ENCODE results near the gene MSANTD7. TPM values are rescaled to one million over a fixed set of nuclear protein-coding genes. Genes with fewer than 3 reads are reported as not detected.

Gene MSANTD7
- total RNA-seq (10 to 100 TPM; 16.2 to 31.4 (median 21.9) TPM), polyA plus RNA-seq (1 to 10 TPM; 7.6 to 8.3 TPM), total RNA-seq (47.7 reads per million, percentile 70 among the genes with 10 or more reads in this experiment)

- H3K9me3 ChIP-seq (ENCODE audit: control insufficient read depth in 2 of 3, low read length in 3 of 3): no peaks in the 10 kb centered on the region
- peak; percentile 98 to 99 (median 99) for DNase-seq
- peaks cover 15 to 17% of the 10 kb centered on the region in 2 donors for H3K4me1 ChIP-seq (ENCODE audit: control insufficient read depth in 2 of 2, insufficient read depth in 2 of 2, low read length in 2 of 2)
- CTCF ChIA-PET: interaction anchor here (0.6 to 1.8 kb wide), 11 partner anchors 10 to 990 kb away, joined by 3 to 6 read pairs (median 4); partner anchors contain the start of gene SUV39H2
- peaks cover 0 to 24% (median 13%) of the 10 kb centered on the region in 5 donors for H3K36me3 Mint-ChIP-seq
- H3K27ac ChIP-seq (ENCODE audit: low read depth, low read length): peak within 1 kb of the TSS; percentile 94
- intact Hi-C loops (cut with micrococcal nuclease): loop anchor here (1.0 to 5.0 kb wide), 24 partner anchors 11 to 1535 kb away; partner anchors contain the start of genes DCLRE1C (in 2 of the 2), MEIG1 (in 2 of the 2), PRPF18 (in 2 of the 2) and RPP38 (in 2 of the 2)
- H3K4me3 Mint-ChIP-seq: peak within 1 kb of the TSS; percentile 87 to 98 (median 97)
- peak; percentile 98 for ATAC-seq
- H3K4me1 Mint-ChIP-seq: peaks cover 14 to 45% (median 32%) of the 10 kb centered on the region in 7 donors
- POLR2A ChIA-PET: interaction anchor here (0.6 to 2.8 kb wide), 31 partner anchors 11 to 1559 kb away, joined by 3 to 28 read pairs (median 4); partner anchors contain the start of genes DCLRE1C, MEIG1, NMT2 and SUV39H2
- H3K27ac Mint-ChIP-seq: peak within 1 kb of the TSS; percentile 92 to 99 (median 97)
- H3K27me3 ChIP-seq (ENCODE audit: control insufficient read depth in 2 of 2, insufficient read depth in 2 of 2, low read length in 2 of 2): no peaks in the 10 kb centered on the region
- peaks cover 0 to 33% (median 9%) of the 10 kb centered on the region in 3 experiments for H3K36me3 ChIP-seq (ENCODE audit: control insufficient read depth in 2 of 3, insufficient read depth in 3 of 3, low read length in 3 of 3)
- no peaks in the 10 kb centered on the region for H3K27me3 Mint-ChIP-seq
- no peaks in the 10 kb centered on the region for H3K9me3 Mint-ChIP-seq
- H3K4me3 ChIP-seq (ENCODE audit: low read length): peak within 1 kb of the TSS; percentile 88
Observed at GRCh38 chr10:14837757-14838581, at the start of gene MSANTD7, which contains the start of the genes CDNF and HSPA14. MSANTD7 (plus strand) TSS chr10:14838306; CDS start chr10:14842285, 3,979 bp downstream. CDNF (minus strand) TSS chr10:14838037; CDS start chr10:14837946, 91 bp downstream. HSPA14 (plus strand) TSS chr10:14838306; CDS start chr10:14838403, 97 bp downstream.

DNA sequence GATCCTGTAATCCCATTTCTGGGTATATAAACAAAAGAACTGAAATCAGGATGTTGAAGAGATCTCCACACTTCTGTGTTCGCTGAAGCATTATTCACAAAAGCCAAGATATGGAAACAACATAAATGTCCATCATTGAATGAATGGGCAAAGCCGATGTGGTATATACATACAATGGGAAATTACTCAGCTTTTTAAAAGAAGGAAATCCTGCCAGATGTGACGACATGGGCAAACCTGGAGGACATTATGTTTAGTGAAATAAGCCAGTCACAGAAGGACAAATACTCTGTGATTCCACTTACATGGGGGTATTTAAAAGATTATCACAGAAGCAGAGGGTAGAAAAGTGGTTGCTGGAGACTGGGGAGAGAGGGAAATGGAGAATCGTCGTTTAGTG lies 39.5 kb upstream of the MSANTD7 start:
- no peak overlapping the region for H3K27ac Mint-ChIP-seq
- CTCF ChIA-PET: no interaction called here
- no peaks in the 10 kb centered on the region for H3K36me3 Mint-ChIP-seq
- H3K27me3 Mint-ChIP-seq: peaks cover 0 to 27% (median 0%) of the 10 kb centered on the region in 5 donors
- no peaks in the 10 kb centered on the region for H3K4me1 ChIP-seq (ENCODE audit: control insufficient read depth in 2 of 2, insufficient read depth in 2 of 2, low read length in 2 of 2)
- no peaks in the 10 kb centered on the region for H3K36me3 ChIP-seq (ENCODE audit: control insufficient read depth in 2 of 3, insufficient read depth in 3 of 3, low read length in 3 of 3)
- POLR2A ChIA-PET: interaction anchor here (1.0 kb wide), 1 partner anchor 229 kb away, joined by 3 read pairs; no protein-coding TSS in a partner anchor
- H3K27me3 ChIP-seq (ENCODE audit: control insufficient read depth in 2 of 2, insufficient read depth in 2 of 2, low read length in 2 of 2): no peaks in the 10 kb centered on the region
- no peak overlapping the region for H3K4me3 Mint-ChIP-seq
- no peak overlapping the region for H3K4me3 ChIP-seq (ENCODE audit: low read length)
- intact Hi-C loops (cut with micrococcal nuclease): no loop called here
- DNase-seq (no peak), ATAC-seq (no peak)
- peaks cover 0 to 3% (median 0%) of the 10 kb centered on the region in 7 donors for H3K4me1 Mint-ChIP-seq
- no peaks in the 10 kb centered on the region for H3K9me3 Mint-ChIP-seq
- H3K27ac ChIP-seq (ENCODE audit: low read depth, low read length): no peak overlapping the region
- H3K9me3 ChIP-seq (ENCODE audit: control insufficient read depth in 2 of 3, low read length in 3 of 3): no peaks in the 10 kb centered on the region

- Mint-ChIP-seq H3K36me3 (no peaks in the 10 kb centered on the region), H3K4me1 (peaks cover 0 to 3% (median 0%) of the 10 kb centered on the region in 7 donors), H3K27me3 (peaks cover 0 to 27% (median 0%) of the 10 kb centered on the region in 5 donors), H3K4me3 (no peak overlapping the region), H3K27ac (no peak overlapping the region), H3K9me3 (no peaks in the 10 kb centered on the region)
- no peak for ATAC-seq
- intact Hi-C loops (cut with micrococcal nuclease): no loop called here
- CTCF ChIA-PET: no interaction called here
- Histone ChIP-seq H3K4me1 (ENCODE audit: control insufficient read depth in 2 of 2, insufficient read depth in 2 of 2, low read length in 2 of 2) (no peaks in the 10 kb centered on the region), H3K9me3 (ENCODE audit: control insufficient read depth in 2 of 3, low read length in 3 of 3) (no peaks in the 10 kb centered on the region), H3K36me3 (ENCODE audit: control insufficient read depth in 2 of 3, insufficient read depth in 3 of 3, low read length in 3 of 3) (no peaks in the 10 kb centered on the region), H3K27me3 (ENCODE audit: control insufficient read depth in 2 of 2, insufficient read depth in 2 of 2, low read length in 2 of 2) (no peaks in the 10 kb centered on the region), H3K4me3 (ENCODE audit: low read length) (no peak overlapping the region), H3K27ac (ENCODE audit: low read depth, low read length) (no peak overlapping the region)
- no peak for DNase-seq
- POLR2A ChIA-PET: no interaction called here
Observed at GRCh38 chr10:14800397-14800796, 37.7 kb upstream of the MSANTD7 start.

DNA sequence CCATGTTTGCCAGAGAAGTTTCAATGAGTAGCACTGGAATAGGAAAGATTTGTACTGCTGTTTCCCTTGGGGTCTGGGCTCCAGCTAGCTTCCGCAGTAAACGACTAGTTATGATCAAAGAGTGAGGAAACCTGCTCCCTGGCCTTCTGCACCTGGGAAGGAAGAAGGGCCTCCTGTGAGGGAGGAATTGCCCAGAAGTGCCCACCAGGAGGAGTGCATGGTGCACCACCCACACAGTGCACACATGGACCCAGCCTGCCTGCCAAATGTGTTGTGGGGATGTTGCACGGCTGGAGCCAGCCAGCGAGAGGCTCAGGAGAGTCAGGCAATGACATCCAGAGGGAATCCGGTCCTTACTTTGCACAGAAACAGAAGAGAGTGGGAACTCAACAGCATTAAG lies 36.4 kb upstream of the MSANTD7 start:
- intact Hi-C loops (cut with micrococcal nuclease): no loop called here
- Mint-ChIP-seq H3K27ac (no peak overlapping the region), H3K9me3 (no peaks in the 10 kb centered on the region), H3K27me3 (peaks cover 0 to 31% (median 0%) of the 10 kb centered on the region in 5 donors), H3K4me3 (no peak overlapping the region), H3K4me1 (peaks cover 0 to 3% (median 0%) of the 10 kb centered on the region in 7 donors), H3K36me3 (no peaks in the 10 kb centered on the region)
- POLR2A ChIA-PET: no interaction called here
- H3K4me3 ChIP-seq (ENCODE audit: low read length): no peak overlapping the region
- DNase-seq (no peak), ATAC-seq (no peak)
- no peaks in the 10 kb centered on the region for H3K27me3 ChIP-seq (ENCODE audit: control insufficient read depth in 2 of 2, insufficient read depth in 2 of 2, low read length in 2 of 2)
- CTCF ChIA-PET: no interaction called here
- H3K9me3 ChIP-seq (ENCODE audit: control insufficient read depth in 2 of 3, low read length in 3 of 3): no peaks in the 10 kb centered on the region
- H3K36me3 ChIP-seq (ENCODE audit: control insufficient read depth in 2 of 3, insufficient read depth in 3 of 3, low read length in 3 of 3): no peaks in the 10 kb centered on the region
- no peak overlapping the region for H3K27ac ChIP-seq (ENCODE audit: low read depth, low read length)
- H3K4me1 ChIP-seq (ENCODE audit: control insufficient read depth in 2 of 2, insufficient read depth in 2 of 2, low read length in 2 of 2): no peaks in the 10 kb centered on the region

DNA sequence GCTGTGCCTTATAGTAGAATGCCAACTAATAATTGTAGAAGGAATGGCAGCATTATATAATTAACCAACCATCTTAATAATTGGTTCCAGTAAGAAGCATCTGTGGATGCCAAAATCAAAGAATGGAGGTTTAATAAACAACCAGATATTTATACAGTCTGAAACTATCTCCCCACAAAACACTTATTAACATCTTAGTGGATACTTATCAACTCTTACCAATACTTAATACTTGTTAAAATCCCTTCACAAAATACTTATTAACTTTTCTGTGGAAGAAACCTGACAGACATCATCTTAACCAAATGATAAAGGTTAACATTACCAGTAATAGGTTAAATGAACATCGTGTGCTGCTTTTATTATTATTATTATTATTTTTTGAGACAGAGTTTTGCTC lies 34.3 kb upstream of the MSANTD7 start:
- ATAC-seq: no peak
- H3K36me3 ChIP-seq (ENCODE audit: control insufficient read depth in 2 of 3, insufficient read depth in 3 of 3, low read length in 3 of 3): no peaks in the 10 kb centered on the region
- no peaks in the 10 kb centered on the region for H3K4me1 ChIP-seq (ENCODE audit: control insufficient read depth in 2 of 2, insufficient read depth in 2 of 2, low read length in 2 of 2)
- no peaks in the 10 kb centered on the region for H3K27me3 ChIP-seq (ENCODE audit: control insufficient read depth in 2 of 2, insufficient read depth in 2 of 2, low read length in 2 of 2)
- Mint-ChIP-seq H3K9me3 (no peaks in the 10 kb centered on the region), H3K27ac (no peak overlapping the region), H3K4me3 (no peak overlapping the region), H3K36me3 (no peaks in the 10 kb centered on the region), H3K27me3 (peaks cover 0 to 27% (median 4%) of the 10 kb centered on the region in 5 donors), H3K4me1 (peaks cover 0 to 5% (median 0%) of the 10 kb centered on the region in 7 donors)
- no peak overlapping the region for H3K27ac ChIP-seq (ENCODE audit: low read depth, low read length)
- CTCF ChIA-PET: no interaction called here
- no peaks in the 10 kb centered on the region for H3K9me3 ChIP-seq (ENCODE audit: control insufficient read depth in 2 of 3, low read length in 3 of 3)
- H3K4me3 ChIP-seq (ENCODE audit: low read length): no peak overlapping the region
- DNase-seq: no peak
- POLR2A ChIA-PET: no interaction called here
- intact Hi-C loops (cut with micrococcal nuclease): no loop called here

GRCh38 chr10:14806318-14806717 lies 31.8 kb upstream of the MSANTD7 start:
- H3K4me3 Mint-ChIP-seq: no peak overlapping the region
- intact Hi-C loops (cut with micrococcal nuclease): no loop called here
- POLR2A ChIA-PET: no interaction called here
- peaks cover 0 to 16% (median 4%) of the 10 kb centered on the region in 5 donors for H3K27me3 Mint-ChIP-seq
- H3K36me3 Mint-ChIP-seq: no peaks in the 10 kb centered on the region
- Histone ChIP-seq H3K4me3 (ENCODE audit: low read length) (no peak overlapping the region), H3K4me1 (ENCODE audit: control insufficient read depth in 2 of 2, insufficient read depth in 2 of 2, low read length in 2 of 2) (no peaks in the 10 kb centered on the region), H3K9me3 (ENCODE audit: control insufficient read depth in 2 of 3, low read length in 3 of 3) (no peaks in the 10 kb centered on the region), H3K36me3 (ENCODE audit: control insufficient read depth in 2 of 3, insufficient read depth in 3 of 3, low read length in 3 of 3) (no peaks in the 10 kb centered on the region), H3K27ac (ENCODE audit: low read depth, low read length) (no peak overlapping the region), H3K27me3 (ENCODE audit: control insufficient read depth in 2 of 2, insufficient read depth in 2 of 2, low read length in 2 of 2) (no peaks in the 10 kb centered on the region)
- CTCF ChIA-PET: no interaction called here
- peaks cover 0 to 5% (median 1%) of the 10 kb centered on the region in 7 donors for H3K4me1 Mint-ChIP-seq
- no peaks in the 10 kb centered on the region for H3K9me3 Mint-ChIP-seq
- no peak overlapping the region for H3K27ac Mint-ChIP-seq
- DNase-seq: no peak
- no peak for ATAC-seq
